Activated naive CD4-positive, alpha-beta T cell treated with anti-CD3 and anti-CD28 coated beads, Interleukin-2, amount 10 ng/mL, durations not matched to agents 7 days and 5 days (primary cell): ENCODE measurements around the gene ZNF426.
"Not testable (repeated sequence)": the region's sequence is repeated elsewhere in the genome, so short reads cannot be mapped to it uniquely, and the experiment has no call there.

Experiments used
- CTCF ChIA-PET: fragments of 350-600 bp; sonication (Branson Sonifier 250); formaldehyde crosslinking; loops from one replicate; lab custom pipeline; 2021; ENCODE audit warnings: antibody characterized with exemption; lab: Charles Lee
- DNase-seq: peaks from one replicate; pipeline ENCODE4 v3.0.0-alpha.2; 2020
- H3K27ac Mint-ChIP-seq: one replicate; pipeline ENCODE4 v1.8.0; 2021; ENCODE audit warnings: mild to moderate bottlenecking, moderate library complexity, mixed read lengths
- H3K27me3 Mint-ChIP-seq: one replicate; pipeline ENCODE4 v1.8.0; 2021; ENCODE audit warnings: mild to moderate bottlenecking, mixed read lengths
- H3K36me3 Mint-ChIP-seq: one replicate; pipeline ENCODE4 v1.8.0; 2021; ENCODE audit warnings: mixed read lengths
- H3K4me1 Mint-ChIP-seq: one replicate; pipeline ENCODE4 v1.8.0; 2021; ENCODE audit warnings: mixed read lengths
- H3K4me3 Mint-ChIP-seq: one replicate; pipeline ENCODE4 v1.8.0; 2021; ENCODE audit warnings: mild to moderate bottlenecking, moderate library complexity, mixed read lengths
- H3K9me3 Mint-ChIP-seq: one replicate; pipeline ENCODE4 v1.8.0; 2021; ENCODE audit warnings: mixed read lengths

Gene ZNF426

DNA sequence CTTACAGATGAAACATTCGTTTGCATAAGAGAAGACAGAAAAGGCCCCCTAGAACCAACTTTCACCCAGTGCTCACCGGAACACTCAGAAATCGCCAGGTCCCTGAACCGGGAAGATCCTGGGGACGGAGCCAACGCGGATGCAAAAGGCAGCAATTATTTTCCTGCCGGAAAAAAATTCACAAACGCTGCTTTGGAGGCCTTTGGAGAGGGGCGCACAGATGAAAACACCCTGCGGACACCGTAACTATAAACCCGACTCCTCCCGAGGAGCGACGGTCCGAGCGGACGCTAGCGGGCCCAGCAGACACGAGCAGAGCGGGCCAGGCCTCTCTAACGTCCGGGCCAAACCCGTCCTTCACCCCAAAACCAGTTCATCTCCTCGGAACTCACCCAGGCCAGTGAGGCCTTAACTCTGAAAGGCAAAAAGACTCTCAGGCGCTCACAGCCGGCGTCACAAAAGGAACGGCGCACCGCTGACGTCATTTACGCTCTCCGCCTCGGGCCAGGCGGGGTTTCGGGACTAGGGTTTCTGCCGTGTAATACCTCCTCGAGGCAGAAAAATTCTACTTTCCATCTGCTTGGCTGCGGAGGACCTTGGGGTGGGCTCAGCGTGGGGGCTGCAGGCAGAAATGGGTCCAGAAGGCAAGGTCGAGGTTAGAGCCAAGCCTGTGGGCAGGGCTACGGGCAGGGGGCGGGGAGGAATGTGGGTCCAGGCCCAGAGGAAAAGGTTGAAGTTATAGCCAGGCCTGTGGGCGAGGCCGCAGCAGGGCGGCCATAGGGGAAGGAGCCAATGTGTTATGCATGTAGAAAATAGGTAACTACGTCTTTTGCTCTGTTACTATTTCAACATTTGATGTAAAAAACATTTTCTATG is at the start of gene ZNF426:
Gene ZNF426, minus strand, starts transcription at position 463 of the 876 bp plus-strand sequence. CDS start 2,413 bp downstream, outside the sequence.
- Mint-ChIP-seq H3K4me1 (peaks cover 17% of the 10 kb centered on the region), H3K9me3 (peaks cover 40% of the 10 kb centered on the region), H3K27me3 (peaks cover 5% of the 10 kb centered on the region), H3K4me3 (peak within 1 kb of the TSS; percentile 90), H3K27ac (peak within 1 kb of the TSS; percentile 97), H3K36me3 (peaks cover 53% of the 10 kb centered on the region)
- DNase-seq: peak; percentile 93
- CTCF ChIA-PET: no interaction called here

DNA sequence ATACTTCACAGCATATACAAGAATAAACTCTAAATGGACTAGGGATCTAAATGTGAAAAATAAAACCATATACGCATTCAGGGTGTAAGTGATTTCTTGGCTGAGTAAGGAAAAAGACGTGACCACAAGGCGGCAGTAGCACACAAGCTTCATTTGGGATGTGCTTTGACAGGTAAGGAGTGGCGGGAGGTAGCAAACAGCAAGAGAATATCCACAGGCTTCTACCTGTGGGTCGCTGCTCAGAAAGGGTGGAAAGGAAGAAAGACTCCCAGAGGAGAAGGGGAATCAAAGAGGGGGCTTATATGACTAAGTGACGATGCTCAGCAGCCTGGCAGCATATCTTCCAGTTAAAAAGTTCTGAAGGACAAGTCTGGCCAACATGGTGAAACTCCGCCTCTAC is 48.3 kb upstream of the ZNF426 start:
- no peak overlapping the region for H3K4me3 Mint-ChIP-seq
- peaks cover 21% of the 10 kb centered on the region for H3K4me1 Mint-ChIP-seq
- H3K36me3 Mint-ChIP-seq: peaks cover 16% of the 10 kb centered on the region
- no peak overlapping the region for H3K27ac Mint-ChIP-seq
- DNase-seq: peak; percentile 87
- peaks cover 5% of the 10 kb centered on the region for H3K9me3 Mint-ChIP-seq
- CTCF ChIA-PET: interaction anchor here (0.6 to 1.7 kb wide), 4 partner anchors 35 to 260 kb away, joined by 3 to 6 read pairs (median 4); partner anchors contain the start of gene ZNF561
- peaks cover 18% of the 10 kb centered on the region for H3K27me3 Mint-ChIP-seq

DNA sequence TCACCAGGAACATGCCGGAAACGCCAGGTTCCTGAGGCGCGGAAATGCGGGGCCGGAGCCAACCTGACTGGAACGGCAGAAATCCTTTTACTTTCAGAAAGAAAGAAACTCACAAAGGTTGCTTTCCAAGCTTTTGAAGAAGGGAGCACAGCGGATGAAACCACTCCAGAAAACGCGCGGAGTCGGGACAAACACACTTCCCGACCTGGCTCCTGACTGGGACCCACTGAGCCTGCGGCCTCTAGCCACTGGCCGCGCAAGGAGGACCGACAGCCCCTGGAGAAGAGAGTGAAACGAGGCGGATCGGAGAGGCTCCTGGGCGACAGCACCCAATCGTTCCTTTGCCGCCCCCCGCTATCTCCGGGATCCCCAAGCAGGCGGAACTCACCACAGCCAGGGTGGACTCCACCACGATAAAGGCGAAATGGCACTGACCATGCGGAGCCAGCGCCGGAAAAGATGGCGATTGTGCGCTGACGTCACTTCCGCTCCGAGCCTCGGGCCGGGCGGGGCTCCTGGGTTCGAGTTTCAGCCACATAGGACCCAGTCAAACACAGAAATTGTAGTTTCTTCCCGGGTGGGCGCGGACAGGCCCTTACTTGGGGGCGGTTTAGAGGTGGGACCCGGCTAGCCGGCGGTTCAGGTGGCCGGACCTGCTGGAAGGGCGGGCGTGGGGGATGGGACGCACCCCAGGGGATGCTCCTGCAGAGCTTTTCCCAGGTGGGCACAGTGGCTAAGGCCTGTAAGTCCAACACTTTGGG is 45.8 kb upstream of the ZNF426 start, which contains the start of gene ZNF121:
Gene ZNF121, minus strand, starts transcription at position 432 of the 761 bp plus-strand sequence. CDS start 16,407 bp downstream, outside the sequence.
- peaks cover 40% of the 10 kb centered on the region for H3K36me3 Mint-ChIP-seq
- peaks cover 18% of the 10 kb centered on the region for H3K27me3 Mint-ChIP-seq
- H3K4me1 Mint-ChIP-seq: peaks cover 29% of the 10 kb centered on the region
- CTCF ChIA-PET: interaction anchor here (1.6 to 1.7 kb wide), 2 partner anchors 206 to 211 kb away, joined by 4 to 6 read pairs; no protein-coding TSS in a partner anchor
- H3K27ac Mint-ChIP-seq: peak within 1 kb of the TSS; percentile 96
- peak within 1 kb of the TSS; percentile 92 for H3K4me3 Mint-ChIP-seq
- H3K9me3 Mint-ChIP-seq: peaks cover 24% of the 10 kb centered on the region
- DNase-seq: peak; percentile 86

DNA sequence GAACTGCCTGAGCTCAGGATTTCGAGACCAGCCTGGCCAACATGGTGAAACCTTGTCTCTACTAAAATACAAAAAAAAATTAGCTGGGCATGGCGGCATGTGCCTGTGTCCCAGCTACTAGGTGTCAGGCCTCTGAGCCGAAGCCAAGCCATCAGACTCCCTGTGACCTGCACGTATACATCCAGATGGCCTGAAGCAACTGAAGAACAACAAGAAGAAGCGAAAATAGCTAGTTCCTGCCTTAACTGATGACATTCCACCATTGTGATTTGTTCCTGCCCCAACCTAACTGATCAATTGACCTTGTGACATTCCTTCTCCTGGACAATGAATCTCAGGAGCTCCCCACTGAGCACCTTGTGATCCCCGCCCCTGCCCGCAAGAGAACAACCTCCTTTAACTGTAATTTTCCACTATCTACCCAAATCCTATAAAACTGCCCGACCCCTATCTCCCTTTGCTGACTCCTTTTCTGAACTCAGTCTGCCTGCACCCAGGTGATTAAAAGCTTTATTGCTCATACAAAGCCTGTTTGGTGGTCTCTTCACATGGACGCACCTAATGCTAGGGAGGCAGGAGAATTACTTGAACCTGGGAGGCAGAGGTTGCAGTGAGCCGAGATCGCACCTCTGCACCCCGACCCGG is 43.8 kb upstream of the ZNF426 start:
- CTCF ChIA-PET, DNase-seq: not testable (repeated sequence)
- Mint-ChIP-seq H3K4me3 (peak overlapping the region; percentile 64), H3K27me3 (peaks cover 12% of the 10 kb centered on the region), H3K27ac (peak overlapping the region; percentile 56), H3K4me1 (peaks cover 31% of the 10 kb centered on the region), H3K9me3 (peaks cover 40% of the 10 kb centered on the region), H3K36me3 (peaks cover 57% of the 10 kb centered on the region)

DNA sequence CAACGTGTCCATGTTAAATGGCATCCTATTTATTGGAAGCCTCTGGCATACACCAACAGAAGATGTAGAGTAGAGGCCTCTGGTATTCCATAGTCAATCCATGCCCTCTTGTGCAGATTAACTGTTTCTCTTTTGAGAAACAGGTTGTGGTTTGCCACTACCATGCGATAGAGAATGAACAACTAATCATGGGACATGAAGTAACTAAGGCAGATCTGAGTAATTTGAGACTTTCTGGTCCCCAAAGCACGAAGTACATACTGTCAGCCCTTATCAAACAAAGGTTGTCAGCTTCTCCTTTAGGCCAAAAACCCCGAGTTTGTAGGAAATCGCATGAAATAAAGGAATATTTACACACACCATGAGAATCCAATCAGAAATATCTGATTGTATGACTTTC is 42.3 kb upstream of the ZNF426 start:
- H3K4me3 Mint-ChIP-seq: no peak overlapping the region
- no peak overlapping the region for H3K27ac Mint-ChIP-seq
- H3K27me3 Mint-ChIP-seq: peaks cover 6% of the 10 kb centered on the region
- DNase-seq: no peak
- H3K9me3 Mint-ChIP-seq: peaks cover 53% of the 10 kb centered on the region
- H3K36me3 Mint-ChIP-seq: peaks cover 70% of the 10 kb centered on the region
- peaks cover 34% of the 10 kb centered on the region for H3K4me1 Mint-ChIP-seq
- CTCF ChIA-PET: no interaction called here

DNA sequence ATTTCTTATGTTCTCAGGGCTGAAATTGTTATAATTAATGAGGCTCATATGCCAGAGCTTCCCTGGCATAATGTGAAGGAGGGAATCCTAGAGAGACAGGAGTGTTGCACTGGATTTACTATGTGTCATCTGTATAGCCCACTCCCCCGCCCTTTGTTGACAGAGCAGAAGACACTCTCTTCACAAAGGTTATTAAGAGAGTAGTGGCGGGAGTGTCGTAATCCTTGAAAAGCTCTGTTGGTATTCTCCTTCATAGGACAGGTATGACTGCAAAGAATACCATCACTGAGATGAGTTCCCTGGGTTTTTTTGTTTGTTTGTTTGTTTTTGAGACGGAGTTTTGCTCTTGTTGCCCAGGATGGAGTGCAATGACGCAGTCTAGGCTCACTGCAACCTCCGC is 31.8 kb upstream of the ZNF426 start:
- peaks cover 88% of the 10 kb centered on the region for H3K36me3 Mint-ChIP-seq

DNA sequence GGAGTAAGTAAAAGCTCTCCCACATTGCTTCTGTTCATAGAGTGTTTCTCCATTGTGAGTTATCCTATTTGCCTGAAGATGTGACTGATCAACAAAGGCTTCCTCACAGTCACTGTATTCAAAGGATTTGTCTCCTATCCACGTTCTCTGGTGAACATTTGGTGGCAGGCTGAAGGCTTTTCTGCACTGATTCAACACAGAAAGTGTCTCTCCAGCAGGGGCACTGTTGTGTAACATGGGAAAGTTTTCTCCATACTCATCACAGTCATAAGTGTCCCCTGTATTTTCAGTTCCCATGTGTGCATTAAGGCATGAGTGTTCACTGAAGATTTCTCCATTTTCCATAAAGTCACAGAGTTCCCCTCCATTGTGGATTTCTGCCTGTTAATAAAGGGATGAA is 28.3 kb upstream of the ZNF426 start:
- Mint-ChIP-seq H3K36me3 (peaks cover 87% of the 10 kb centered on the region), H3K4me3 (no peak overlapping the region), H3K4me1 (peaks cover 3% of the 10 kb centered on the region), H3K27me3 (no peaks in the 10 kb centered on the region), H3K9me3 (peaks cover 74% of the 10 kb centered on the region), H3K27ac (no peak overlapping the region)
- CTCF ChIA-PET: no interaction called here
- no peak for DNase-seq

More for the DNA sequence above, 31.8 kb upstream of the ZNF426 start:
- no peak for DNase-seq
- no peak overlapping the region for H3K4me3 Mint-ChIP-seq
- CTCF ChIA-PET: no interaction called here
- peaks cover 75% of the 10 kb centered on the region for H3K9me3 Mint-ChIP-seq
- no peak overlapping the region for H3K27ac Mint-ChIP-seq
- no peaks in the 10 kb centered on the region for H3K27me3 Mint-ChIP-seq
- H3K4me1 Mint-ChIP-seq: peaks cover 3% of the 10 kb centered on the region

DNA sequence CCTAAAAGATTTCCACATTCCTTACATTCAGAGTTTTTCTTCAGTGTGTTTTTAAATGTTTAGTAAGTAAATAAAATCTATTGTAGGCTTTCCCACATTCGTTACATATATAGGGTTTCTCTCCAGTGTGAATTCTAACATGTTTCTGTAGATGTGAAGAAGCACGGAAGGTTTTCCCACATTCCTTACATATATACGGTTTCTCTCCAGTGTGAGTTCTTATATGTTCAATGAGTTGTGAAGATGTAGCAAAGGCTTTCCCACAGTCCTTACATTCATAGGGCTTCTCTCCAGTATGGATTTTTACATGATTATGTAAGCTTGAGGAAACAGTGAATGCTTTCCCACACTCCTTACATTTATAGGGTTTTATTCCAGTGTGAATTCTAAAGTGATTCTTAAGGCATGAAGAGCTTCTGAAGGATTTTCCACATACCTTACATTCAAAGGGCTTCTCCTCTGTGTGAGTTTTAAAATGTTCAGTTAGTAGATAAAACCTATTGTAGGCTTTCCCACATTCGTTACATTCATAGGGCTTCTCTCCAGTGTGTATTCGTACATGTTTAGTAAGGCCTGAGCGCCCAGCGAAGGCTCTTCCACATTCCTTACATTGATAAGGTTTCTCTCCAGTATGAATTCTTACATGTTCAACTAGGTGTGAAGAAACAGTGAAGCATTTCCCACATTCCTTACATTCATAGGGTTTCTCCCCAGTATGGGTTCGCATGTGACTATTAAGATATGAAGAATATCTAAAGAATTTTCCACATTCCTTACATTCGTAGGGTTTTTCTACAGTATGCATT is 27.7 kb upstream of the ZNF426 start:
- Mint-ChIP-seq H3K4me3 (no peak overlapping the region), H3K27ac (no peak overlapping the region), H3K27me3 (no peaks in the 10 kb centered on the region), H3K9me3 (peaks cover 71% of the 10 kb centered on the region), H3K36me3 (peaks cover 87% of the 10 kb centered on the region), H3K4me1 (no peaks in the 10 kb centered on the region)
- CTCF ChIA-PET: no interaction called here
- no peak for DNase-seq

DNA sequence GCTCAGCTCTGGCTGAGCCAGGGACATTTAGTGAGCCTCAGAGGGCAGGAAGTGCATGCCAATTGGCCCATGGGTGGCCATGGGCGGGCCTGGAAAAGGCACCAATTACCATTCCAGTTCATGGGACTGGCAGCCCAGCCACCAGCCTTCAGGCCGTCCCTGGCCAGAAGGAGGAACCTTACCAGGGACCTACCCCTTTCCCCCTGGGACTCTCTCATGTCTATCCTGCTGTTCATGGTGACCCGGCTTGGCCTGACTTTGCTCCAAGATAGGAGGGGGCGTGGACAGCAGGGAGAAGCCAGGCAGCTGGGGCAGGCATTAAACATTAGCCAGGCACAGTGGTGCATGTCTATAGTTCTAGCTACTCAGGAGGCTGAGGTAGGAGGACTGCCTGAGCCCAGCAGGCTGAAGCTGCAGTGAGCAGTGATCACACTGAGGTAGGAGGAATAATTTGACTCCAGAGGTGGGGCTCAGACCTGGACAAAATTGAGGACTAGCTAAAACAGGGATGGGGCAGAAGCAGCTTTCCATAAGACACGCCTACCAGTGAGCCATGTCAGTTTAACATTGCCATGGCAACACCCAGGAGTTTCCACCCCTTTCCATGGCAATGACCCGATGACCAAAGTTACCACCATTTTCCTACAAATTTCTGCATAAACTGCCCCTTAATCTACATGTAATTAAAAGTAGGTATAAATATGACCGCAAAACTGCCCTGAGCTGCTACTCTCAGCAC is 14.3 kb upstream of the ZNF426 start:
- Mint-ChIP-seq H3K27me3 (no peaks in the 10 kb centered on the region), H3K27ac (no peak overlapping the region), H3K36me3 (peaks cover 5% of the 10 kb centered on the region), H3K4me3 (no peak overlapping the region), H3K9me3 (peaks cover 42% of the 10 kb centered on the region), H3K4me1 (no peaks in the 10 kb centered on the region)
- CTCF ChIA-PET: no interaction called here
- DNase-seq: no peak

DNA sequence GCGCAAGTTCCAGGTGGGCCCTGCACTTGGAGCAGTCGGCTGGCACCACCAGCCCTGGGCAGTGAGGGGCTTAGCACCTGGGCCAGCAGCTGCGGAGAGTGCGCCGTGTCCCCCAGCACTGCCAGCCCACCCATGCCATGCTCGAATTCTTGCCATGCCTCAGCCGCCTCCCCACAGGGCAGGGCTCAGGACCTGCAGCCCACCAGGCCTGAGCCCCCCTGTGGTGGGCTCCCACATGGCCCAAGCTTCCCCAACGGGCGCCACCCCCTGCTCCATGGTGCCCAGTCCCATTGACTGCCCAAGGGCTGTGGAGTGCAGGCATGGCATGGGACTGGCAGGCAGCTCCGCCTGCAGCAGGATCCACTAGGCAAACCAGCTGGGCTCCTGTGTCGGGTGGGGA is 9.4 kb upstream of the ZNF426 start:
- no peaks in the 10 kb centered on the region for H3K27me3 Mint-ChIP-seq
- CTCF ChIA-PET: no interaction called here
- H3K36me3 Mint-ChIP-seq: no peaks in the 10 kb centered on the region
- no peak for DNase-seq
- H3K4me1 Mint-ChIP-seq: no peaks in the 10 kb centered on the region
- H3K9me3 Mint-ChIP-seq: peaks cover 31% of the 10 kb centered on the region
- no peak overlapping the region for H3K27ac Mint-ChIP-seq
- no peak overlapping the region for H3K4me3 Mint-ChIP-seq

DNA sequence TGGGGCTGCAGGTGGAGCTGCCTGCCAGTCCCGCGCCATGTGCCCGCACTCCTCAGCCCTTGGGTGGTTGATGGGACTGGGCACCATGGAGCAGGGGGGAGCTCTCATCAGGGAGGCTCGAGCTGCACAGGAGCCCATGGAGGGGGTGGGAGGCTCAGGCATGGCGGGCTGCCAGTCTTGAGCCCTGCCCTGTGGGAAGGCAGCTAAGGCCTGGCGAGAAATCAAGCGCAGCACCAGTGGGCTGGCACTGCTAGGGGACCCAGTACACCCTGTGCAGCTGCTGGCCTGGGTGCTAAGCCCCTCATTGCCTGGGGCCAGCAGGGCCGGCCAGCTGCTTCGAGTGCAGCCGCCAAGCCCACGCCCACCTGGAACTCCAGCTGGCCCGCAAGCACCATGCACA is 2.8 kb upstream of the ZNF426 start:
- H3K9me3 Mint-ChIP-seq: peaks cover 26% of the 10 kb centered on the region
- H3K36me3 Mint-ChIP-seq: peaks cover 25% of the 10 kb centered on the region
- peaks cover 17% of the 10 kb centered on the region for H3K4me1 Mint-ChIP-seq
- DNase-seq, H3K27me3 Mint-ChIP-seq, H3K27ac Mint-ChIP-seq, CTCF ChIA-PET, H3K4me3 Mint-ChIP-seq: not testable (repeated sequence)

DNA sequence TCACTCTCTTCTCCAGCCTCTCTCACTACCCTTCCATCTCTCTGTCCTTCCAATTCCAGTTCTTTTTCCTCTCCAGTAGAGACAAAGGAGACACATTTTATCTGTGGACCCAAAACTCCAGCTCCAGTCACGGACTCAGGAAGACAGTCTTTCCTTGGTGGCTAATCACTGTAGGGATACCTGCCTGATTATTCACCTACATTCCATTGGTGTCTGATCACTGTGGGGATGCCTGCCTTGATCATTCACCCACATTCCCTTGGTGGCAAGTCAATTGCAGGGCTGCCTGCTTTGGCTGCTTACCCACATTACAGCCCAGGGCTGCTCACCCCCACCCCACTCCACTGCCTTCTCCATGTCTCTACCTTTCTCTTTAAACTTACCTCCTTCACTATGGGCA is 1.5 kb upstream of the ZNF426 start:
- H3K4me1 Mint-ChIP-seq: peaks cover 17% of the 10 kb centered on the region
- H3K9me3 Mint-ChIP-seq: peaks cover 30% of the 10 kb centered on the region
- peaks cover 38% of the 10 kb centered on the region for H3K36me3 Mint-ChIP-seq
- H3K27ac Mint-ChIP-seq: peak overlapping the region; percentile 97
- H3K27me3 Mint-ChIP-seq, DNase-seq, CTCF ChIA-PET: not testable (repeated sequence)
- peak overlapping the region; percentile 90 for H3K4me3 Mint-ChIP-seq

DNA sequence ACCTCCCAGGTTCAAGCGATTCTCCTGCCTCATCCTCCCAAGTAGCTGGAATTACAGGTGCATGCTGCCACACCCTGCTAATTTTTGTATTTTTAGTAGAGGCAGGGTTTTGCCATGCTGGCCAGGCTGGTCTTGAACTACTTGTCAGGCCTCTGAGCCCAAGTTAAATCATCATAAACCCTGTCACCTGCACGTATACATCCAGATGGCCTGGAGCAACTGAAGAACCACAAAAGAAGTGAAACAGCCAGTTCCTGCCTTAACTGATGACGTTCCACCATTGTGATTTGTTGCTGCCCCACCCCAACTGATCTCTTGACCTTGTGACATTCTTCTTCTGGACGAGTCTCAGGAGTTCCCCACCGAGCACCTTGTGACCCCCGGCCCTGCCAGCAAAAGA is 756 bp upstream of the ZNF426 start:
- peak overlapping the region; percentile 97 for H3K27ac Mint-ChIP-seq

More for the DNA sequence above, 756 bp upstream of the ZNF426 start:
- Mint-ChIP-seq H3K9me3 (peaks cover 32% of the 10 kb centered on the region), H3K4me1 (peaks cover 17% of the 10 kb centered on the region), H3K36me3 (peaks cover 45% of the 10 kb centered on the region), H3K4me3 (peak overlapping the region; percentile 90)
- DNase-seq, CTCF ChIA-PET, H3K27me3 Mint-ChIP-seq: not testable (repeated sequence)
